ENCODE data around the gene RASSF3.

GRCh38 chr12:64561302-64562136 is 48.8 kb upstream of the RASSF3 start:
- TF ChIP-seq CTCF (IDR thresholded peaks at IDR 0.05), result no peak
- TF ChIP-seq POLR2A (IDR thresholded peaks at IDR 0.05), result no peak
